ENCODE data around the gene C2orf76.

GRCh38 chr2:119311831-119312230 lies 54.8 kb downstream of the C2orf76 start:
- TF ChIP-seq CTCF (IDR thresholded peaks at IDR 0.05): no peak
- no peak for TF ChIP-seq POLR2A (IDR thresholded peaks at IDR 0.05)
- TF ChIP-seq POLR2AphosphoS5 (IDR thresholded peaks at IDR 0.05): no peak

All from prostate gland (tissue), 2 donors.